C4-2B (cell line): ENCODE results near the gene RASGRP1.

Experiments
- H3K27ac ChIP-seq: fragments of 450-650 bp; 2 replicates; pipeline ENCODE4 v1.5.1; 2017
- CTCF ChIP-seq: fragments of 450-650 bp; conservative IDR thresholded peaks from 2 replicates; pipeline ENCODE4 v1.5.1; 2017; ENCODE audit warnings: mild to moderate bottlenecking
- ZFX ChIP-seq: fragments of 450-650 bp; IDR thresholded peaks from 2 replicates; pipeline ENCODE4 v1.6.1; 2017

RASGRP1 gene

GRCh38 chr15:38565287-38565670 is 665 bp upstream of the RASGRP1 start:
- no peak overlapping the region for H3K27ac ChIP-seq
- TF ChIP-seq CTCF (no peak), ZFX (no peak)

GRCh38 chr15:38563723-38564519 is 693 bp downstream of the RASGRP1 start:
- H3K27ac ChIP-seq: no peak overlapping the region; the same call in 1 of the 2 replicates
- TF ChIP-seq CTCF (peak; percentile 97), ZFX (no peak)

GRCh38 chr15:38562278-38562677 is 2.3 kb downstream of the RASGRP1 start:
- no peak overlapping the region for H3K27ac ChIP-seq
- TF ChIP-seq ZFX (no peak), CTCF (no peak)

- no peak overlapping the region for H3K27ac ChIP-seq
- no peak for TF ChIP-seq ZFX
- TF ChIP-seq CTCF: no peak
These were observed 4.1 kb downstream of the RASGRP1 start for GRCh38 chr15:38560456-38560926.

GRCh38 chr15:38559636-38560307 is 4.8 kb downstream of the RASGRP1 start:
- no peak for TF ChIP-seq CTCF
- no peak for TF ChIP-seq ZFX
- H3K27ac ChIP-seq: no peak overlapping the region

- no peak overlapping the region for H3K27ac ChIP-seq
- no peak for TF ChIP-seq ZFX
- no peak for TF ChIP-seq CTCF
These were observed 5.5 kb downstream of the RASGRP1 start for GRCh38 chr15:38559131-38559530.

- H3K27ac ChIP-seq: no peak overlapping the region
- TF ChIP-seq ZFX: no peak
- no peak for TF ChIP-seq CTCF
These were observed 6.1 kb downstream of the RASGRP1 start for GRCh38 chr15:38558372-38559059.
